IMR-90 (cell line): ENCODE data around the gene INHBC.

Source experiments
- CTCF ChIP-seq: conservative IDR thresholded peaks from 2 replicates; pipeline ENCODE4 v1.5.1; 2012; ENCODE audit warnings: mild to moderate bottlenecking, low read depth, low read length, improper control_type of control experiment
- MXI1 ChIP-seq: IDR thresholded peaks from 2 replicates; pipeline ENCODE4 v1.6.1; 2012; ENCODE audit warnings: low read depth, mild to moderate bottlenecking, low read length, moderate library complexity, borderline replicate concordance
- POLR2A ChIP-seq: IDR thresholded peaks from 2 replicates; pipeline ENCODE4 v1.6.1; 2012; ENCODE audit warnings: mild to moderate bottlenecking, low read depth, low read length

DNA sequence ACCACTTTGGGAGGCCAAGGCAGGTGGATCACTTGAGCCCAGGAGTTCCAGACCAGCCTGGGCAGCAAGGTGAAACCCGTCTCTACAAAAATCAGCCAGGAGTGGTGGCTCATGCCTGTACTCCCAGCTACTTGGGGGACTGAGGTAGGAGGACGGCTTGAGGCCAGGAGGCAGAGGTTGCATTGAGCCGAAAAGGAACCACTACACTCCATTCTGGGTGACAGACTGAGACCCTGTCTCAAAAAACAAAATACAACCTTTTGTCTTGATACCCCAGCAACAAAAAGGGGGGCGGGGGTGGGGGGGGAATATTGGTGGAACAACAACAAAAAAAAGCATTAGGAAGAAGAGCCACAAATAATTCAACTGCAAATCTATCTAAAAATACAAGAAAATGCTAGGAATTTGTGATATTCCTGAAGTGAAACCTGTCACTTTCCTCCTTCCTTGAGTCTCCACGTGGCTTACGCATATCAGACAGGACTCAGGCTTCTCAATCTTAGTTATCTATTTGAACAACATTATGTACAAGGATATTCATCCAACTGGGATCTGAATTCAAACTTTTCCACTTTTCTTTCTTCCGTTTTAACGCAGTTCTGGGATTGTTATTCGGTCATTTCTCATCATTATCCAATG is 5.0 kb upstream of the INHBC start:
- TF ChIP-seq MXI1 (peak; percentile 73; the same call in 1 of the 2 replicates), CTCF (no peak), POLR2A (no peak; the same call in 1 of the 2 replicates)
